ENCODE results near the gene SENP2. TPM values are rescaled to one million over a fixed set of nuclear protein-coding genes. Genes with fewer than 3 reads are reported as not detected.
"Not testable (repeated sequence)": the region's sequence is repeated elsewhere in the genome, so short reads cannot be mapped to it uniquely, and the experiment has no call there.

SENP2 gene
- polyA plus RNA-seq, 2 donors = 5.3 to 8.4 TPM

GRCh38 chr3:185659942-185660921 is 74.1 kb downstream of the SENP2 start:
- Histone ChIP-seq H3K4me1 (ENCODE audit: control insufficient read depth in 2 of 2, insufficient read depth in 2 of 2, low read length in 1 of 2) (peaks cover 5 to 15% of the 10 kb centered on the region in 2 donors), H3K4me3 (ENCODE audit: low read depth in 1 of 2, low read length in 2 of 2) (no peak overlapping the region), H3K27ac (ENCODE audit: low read depth in 2 of 2, low read length in 1 of 2) (no peak overlapping the region), H3K9me3 (ENCODE audit: control insufficient read depth in 2 of 2, insufficient read depth in 1 of 2, low read depth in 1 of 2, low read length in 1 of 2) (no peaks in the 10 kb centered on the region), H3K27me3 (ENCODE audit: control insufficient read depth in 1 of 2, insufficient read depth in 2 of 2, low read length in 2 of 2) (no peaks in the 10 kb centered on the region), H3K36me3 (ENCODE audit: control insufficient read depth in 2 of 2, insufficient read depth in 2 of 2, low read length in 1 of 2) (no peaks in the 10 kb centered on the region)
- WGBS, 2 donors = 34 to 36% methylated on average over 18 of the region's 18 CpGs

GRCh38 chr3:185661296-185661695 is 75.2 kb downstream of the SENP2 start:
- not testable (repeated sequence) for H3K36me3 ChIP-seq (ENCODE audit: control insufficient read depth in 2 of 2, insufficient read depth in 2 of 2, low read length in 1 of 2); H3K9me3 ChIP-seq (ENCODE audit: control insufficient read depth in 2 of 2, insufficient read depth in 1 of 2, low read depth in 1 of 2, low read length in 1 of 2); H3K27ac ChIP-seq (ENCODE audit: low read depth in 2 of 2, low read length in 1 of 2); H3K4me3 ChIP-seq (ENCODE audit: low read depth in 1 of 2, low read length in 2 of 2); H3K27me3 ChIP-seq (ENCODE audit: control insufficient read depth in 1 of 2, insufficient read depth in 2 of 2, low read length in 2 of 2)
- 88 to 90% methylated on average over 10 of the region's 10 CpGs for WGBS, 2 donors
- H3K4me1 ChIP-seq (ENCODE audit: control insufficient read depth in 2 of 2, insufficient read depth in 2 of 2, low read length in 1 of 2) = peaks cover 5 to 15% of the 10 kb centered on the region in 2 donors

GRCh38 chr3:185661772-185662171 is 75.7 kb downstream of the SENP2 start:
- 88 to 91% methylated on average over 4 of the region's 4 CpGs for WGBS, 2 donors
- Histone ChIP-seq H3K4me3 (ENCODE audit: low read depth in 1 of 2, low read length in 2 of 2) (no peak overlapping the region), H3K36me3 (ENCODE audit: control insufficient read depth in 2 of 2, insufficient read depth in 2 of 2, low read length in 1 of 2) (no peaks in the 10 kb centered on the region), H3K27me3 (ENCODE audit: control insufficient read depth in 1 of 2, insufficient read depth in 2 of 2, low read length in 2 of 2) (no peaks in the 10 kb centered on the region), H3K9me3 (ENCODE audit: control insufficient read depth in 2 of 2, insufficient read depth in 1 of 2, low read depth in 1 of 2, low read length in 1 of 2) (no peaks in the 10 kb centered on the region), H3K4me1 (ENCODE audit: control insufficient read depth in 2 of 2, insufficient read depth in 2 of 2, low read length in 1 of 2) (peaks cover 5 to 15% of the 10 kb centered on the region in 2 donors), H3K27ac (ENCODE audit: low read depth in 2 of 2, low read length in 1 of 2) (no peak overlapping the region)

GRCh38 chr3:185663929-185664328 is 77.8 kb downstream of the SENP2 start:
- Histone ChIP-seq H3K9me3 (ENCODE audit: control insufficient read depth in 2 of 2, insufficient read depth in 1 of 2, low read depth in 1 of 2, low read length in 1 of 2) (no peaks in the 10 kb centered on the region), H3K27ac (ENCODE audit: low read depth in 2 of 2, low read length in 1 of 2) (no peak overlapping the region), H3K27me3 (ENCODE audit: control insufficient read depth in 1 of 2, insufficient read depth in 2 of 2, low read length in 2 of 2) (no peaks in the 10 kb centered on the region), H3K36me3 (ENCODE audit: control insufficient read depth in 2 of 2, insufficient read depth in 2 of 2, low read length in 1 of 2) (no peaks in the 10 kb centered on the region), H3K4me1 (ENCODE audit: control insufficient read depth in 2 of 2, insufficient read depth in 2 of 2, low read length in 1 of 2) (peaks cover 0 to 4% of the 10 kb centered on the region in 2 donors), H3K4me3 (ENCODE audit: low read depth in 1 of 2, low read length in 2 of 2) (no peak overlapping the region)
- WGBS, 2 donors = 93% methylated on average over 5 of the region's 5 CpGs

GRCh38 chr3:185667574-185667973 is 81.5 kb downstream of the SENP2 start:
- H3K27me3 ChIP-seq (ENCODE audit: control insufficient read depth in 1 of 2, insufficient read depth in 2 of 2, low read length in 2 of 2) = no peaks in the 10 kb centered on the region
- 89 to 95% methylated on average over 4 of the region's 4 CpGs for WGBS, 2 donors
- H3K9me3 ChIP-seq (ENCODE audit: control insufficient read depth in 2 of 2, insufficient read depth in 1 of 2, low read depth in 1 of 2, low read length in 1 of 2) = no peaks in the 10 kb centered on the region
- no peaks in the 10 kb centered on the region for H3K36me3 ChIP-seq (ENCODE audit: control insufficient read depth in 2 of 2, insufficient read depth in 2 of 2, low read length in 1 of 2)
- no peaks in the 10 kb centered on the region for H3K4me1 ChIP-seq (ENCODE audit: control insufficient read depth in 2 of 2, insufficient read depth in 2 of 2, low read length in 1 of 2)
- no peak overlapping the region for H3K4me3 ChIP-seq (ENCODE audit: low read depth in 1 of 2, low read length in 2 of 2)
- H3K27ac ChIP-seq (ENCODE audit: low read depth in 2 of 2, low read length in 1 of 2) = no peak overlapping the region

- H3K36me3 ChIP-seq (ENCODE audit: control insufficient read depth in 2 of 2, insufficient read depth in 2 of 2, low read length in 1 of 2) = no peaks in the 10 kb centered on the region
- H3K4me3 ChIP-seq (ENCODE audit: low read depth in 1 of 2, low read length in 2 of 2) = no peak overlapping the region
- no peaks in the 10 kb centered on the region for H3K27me3 ChIP-seq (ENCODE audit: control insufficient read depth in 1 of 2, insufficient read depth in 2 of 2, low read length in 2 of 2)
- 51 to 75% methylated on average over 1 of the region's 1 CpG for WGBS, 2 donors
- no peaks in the 10 kb centered on the region for H3K9me3 ChIP-seq (ENCODE audit: control insufficient read depth in 2 of 2, insufficient read depth in 1 of 2, low read depth in 1 of 2, low read length in 1 of 2)
- H3K4me1 ChIP-seq (ENCODE audit: control insufficient read depth in 2 of 2, insufficient read depth in 2 of 2, low read length in 1 of 2) = no peaks in the 10 kb centered on the region
- no peak overlapping the region for H3K27ac ChIP-seq (ENCODE audit: low read depth in 2 of 2, low read length in 1 of 2)
Observed at GRCh38 chr3:185677146-185677829, 91.2 kb downstream of the SENP2 start.

GRCh38 chr3:185678027-185678426 is 91.9 kb downstream of the SENP2 start:
- 96 to 97% methylated on average over 1 of the region's 1 CpG for WGBS, 2 donors
- no peak overlapping the region for H3K27ac ChIP-seq (ENCODE audit: low read depth in 2 of 2, low read length in 1 of 2)
- no peaks in the 10 kb centered on the region for H3K9me3 ChIP-seq (ENCODE audit: control insufficient read depth in 2 of 2, insufficient read depth in 1 of 2, low read depth in 1 of 2, low read length in 1 of 2)
- no peak overlapping the region for H3K4me3 ChIP-seq (ENCODE audit: low read depth in 1 of 2, low read length in 2 of 2)
- H3K27me3 ChIP-seq (ENCODE audit: control insufficient read depth in 1 of 2, insufficient read depth in 2 of 2, low read length in 2 of 2) = no peaks in the 10 kb centered on the region
- no peaks in the 10 kb centered on the region for H3K36me3 ChIP-seq (ENCODE audit: control insufficient read depth in 2 of 2, insufficient read depth in 2 of 2, low read length in 1 of 2)
- H3K4me1 ChIP-seq (ENCODE audit: control insufficient read depth in 2 of 2, insufficient read depth in 2 of 2, low read length in 1 of 2) = no peaks in the 10 kb centered on the region

GRCh38 chr3:185680231-185680630 is 94.1 kb downstream of the SENP2 start:
- H3K4me1 ChIP-seq (ENCODE audit: control insufficient read depth in 2 of 2, insufficient read depth in 2 of 2, low read length in 1 of 2) = no peaks in the 10 kb centered on the region
- WGBS, 2 donors = 63 to 68% methylated on average over 4 of the region's 4 CpGs
- no peaks in the 10 kb centered on the region for H3K27me3 ChIP-seq (ENCODE audit: control insufficient read depth in 1 of 2, insufficient read depth in 2 of 2, low read length in 2 of 2)
- no peaks in the 10 kb centered on the region for H3K36me3 ChIP-seq (ENCODE audit: control insufficient read depth in 2 of 2, insufficient read depth in 2 of 2, low read length in 1 of 2)
- no peak overlapping the region for H3K27ac ChIP-seq (ENCODE audit: low read depth in 2 of 2, low read length in 1 of 2)
- no peak overlapping the region for H3K4me3 ChIP-seq (ENCODE audit: low read depth in 1 of 2, low read length in 2 of 2)
- no peaks in the 10 kb centered on the region for H3K9me3 ChIP-seq (ENCODE audit: control insufficient read depth in 2 of 2, insufficient read depth in 1 of 2, low read depth in 1 of 2, low read length in 1 of 2)
